BJ (cell line): ENCODE results near the gene RAB3IP. TPM values are rescaled to one million over a fixed set of nuclear protein-coding genes. Genes with fewer than 3 reads are reported as not detected.

Source experiments
- CTCF ChIA-PET: fragments of 350-600 bp; formaldehyde crosslinking; extraction: SDS; loops from one replicate; lab custom pipeline; 2021; ENCODE audit warnings: antibody characterized with exemption, inconsistent platforms; lab: Yijun Ruan, JAX
- POLR2A ChIA-PET: fragments of 300-600 bp; sonication (Branson Sonifier 250); formaldehyde crosslinking; extraction: SDS; loops from one replicate; lab custom pipeline; 2021; ENCODE audit warnings: antibody characterized with exemption; lab: Charles Lee
- DNase-seq: peaks from one replicate; pipeline ENCODE4 v3.0.0-alpha.2; 2011; ENCODE audit warnings: low read depth
- H3K27me3 ChIP-seq: 2 replicates; pipeline ENCODE4 v1.6.0; 2011; ENCODE audit warnings: low read length; ENCODE audit not compliant: control insufficient read depth, insufficient read depth
- H3K36me3 ChIP-seq: 2 replicates; pipeline ENCODE4 v1.5.1; 2011; ENCODE audit warnings: low read length; ENCODE audit not compliant: control insufficient read depth, insufficient read depth
- H3K4me3 ChIP-seq: 2 replicates; pipeline ENCODE4 v1.5.1; 2011; ENCODE audit warnings: low read depth, mild to moderate bottlenecking, control low read depth, low read length
- CTCF ChIP-seq: IDR thresholded peaks from 2 replicates; pipeline ENCODE4 v1.5.1; 2011; ENCODE audit warnings: low read depth, mild to moderate bottlenecking, control low read depth, inconsistent platforms, low read length, moderate library complexity; ENCODE audit not compliant: insufficient read depth
- polyA plus RNA-seq: library from polyadenylated mRNA; depleted of rRNA; stranded (reverse); fragments of >200 nt; gene quantifications from 2 replicates; pipeline ENCODE4 v1.2.3, GENCODE V29; 2011

RAB3IP gene
- polyA plus RNA-seq, 1 experiment: 2.1 TPM

- Histone ChIP-seq H3K4me3 (no peak overlapping the region), H3K27me3 (no peaks in the 10 kb centered on the region), H3K36me3 (no peaks in the 10 kb centered on the region)
- CTCF ChIA-PET: interaction anchor here (0.6 kb wide), 1 partner anchor 81 kb away, joined by 4 read pairs; no protein-coding TSS in a partner anchor
- TF ChIP-seq CTCF: no peak
- DNase-seq: no peak
- POLR2A ChIA-PET: no interaction called here
Observed at GRCh38 chr12:69712826-69713225, 25.8 kb upstream of the RAB3IP start.

- no peaks in the 10 kb centered on the region for H3K36me3 ChIP-seq
- CTCF ChIA-PET: no interaction called here
- H3K27me3 ChIP-seq: no peaks in the 10 kb centered on the region
- no peak for DNase-seq
- no peak for TF ChIP-seq CTCF
- POLR2A ChIA-PET: no interaction called here
- no peak overlapping the region for H3K4me3 ChIP-seq
Observed at GRCh38 chr12:69714542-69714941, 24.1 kb upstream of the RAB3IP start.

GRCh38 chr12:69719336-69720316 is 19.0 kb upstream of the RAB3IP start:
- H3K27me3 ChIP-seq: peaks cover 3% of the 10 kb centered on the region; the same call in 1 of the 2 replicates
- ChIA-PET CTCF (interaction anchor here (0.5 to 1.8 kb wide), 3 partner anchors 26 to 38 kb away, joined by 3 to 6 read pairs (median 4); no protein-coding TSS in a partner anchor), POLR2A (no interaction called here)
- H3K36me3 ChIP-seq: no peaks in the 10 kb centered on the region
- no peak for DNase-seq
- no peak for TF ChIP-seq CTCF
- H3K4me3 ChIP-seq: no peak overlapping the region

GRCh38 chr12:69720750-69721149 is 17.9 kb upstream of the RAB3IP start:
- H3K27me3 ChIP-seq: peaks cover 3% of the 10 kb centered on the region; the same call in 1 of the 2 replicates
- no peak for DNase-seq
- no peak overlapping the region for H3K4me3 ChIP-seq
- TF ChIP-seq CTCF: no peak
- no peaks in the 10 kb centered on the region for H3K36me3 ChIP-seq
- CTCF ChIA-PET: no interaction called here
- POLR2A ChIA-PET: no interaction called here

GRCh38 chr12:69726922-69727321 is 11.7 kb upstream of the RAB3IP start:
- POLR2A ChIA-PET: no interaction called here
- DNase-seq: no peak
- Histone ChIP-seq H3K36me3 (no peaks in the 10 kb centered on the region), H3K4me3 (no peak overlapping the region), H3K27me3 (no peaks in the 10 kb centered on the region; the same call in 1 of the 2 replicates)
- CTCF ChIA-PET: interaction anchor here (1.0 kb wide), 1 partner anchor 8 kb away, joined by 3 read pairs; no protein-coding TSS in a partner anchor
- TF ChIP-seq CTCF: no peak
